Testis (tissue), 2 donors: ENCODE measurements around the gene NOX3.

Experiments used
- POLR2A ChIP-seq: fragments of 450-650 bp; IDR thresholded peaks from one replicate; pipeline ENCODE4 v1.6.1; 2017; ENCODE audit warnings: antibody characterized with exemption, mild to moderate bottlenecking, moderate library complexity
- TF ChIP-seq, protein P1 (sequence below), 3 experiments: fragments of 450-650 bp in 2 of 3; fragments of 200-600 bp in 1 of 3; sonication (generic) in 1 of 3; IDR thresholded peaks; one replicate each; pipeline ENCODE4 v1.5.1; 2016 to 2019; ENCODE audit warnings: antibody characterized with exemption in 3 of 3, mild to moderate bottlenecking in 2 of 3, moderate library complexity in 1 of 3

DNA sequence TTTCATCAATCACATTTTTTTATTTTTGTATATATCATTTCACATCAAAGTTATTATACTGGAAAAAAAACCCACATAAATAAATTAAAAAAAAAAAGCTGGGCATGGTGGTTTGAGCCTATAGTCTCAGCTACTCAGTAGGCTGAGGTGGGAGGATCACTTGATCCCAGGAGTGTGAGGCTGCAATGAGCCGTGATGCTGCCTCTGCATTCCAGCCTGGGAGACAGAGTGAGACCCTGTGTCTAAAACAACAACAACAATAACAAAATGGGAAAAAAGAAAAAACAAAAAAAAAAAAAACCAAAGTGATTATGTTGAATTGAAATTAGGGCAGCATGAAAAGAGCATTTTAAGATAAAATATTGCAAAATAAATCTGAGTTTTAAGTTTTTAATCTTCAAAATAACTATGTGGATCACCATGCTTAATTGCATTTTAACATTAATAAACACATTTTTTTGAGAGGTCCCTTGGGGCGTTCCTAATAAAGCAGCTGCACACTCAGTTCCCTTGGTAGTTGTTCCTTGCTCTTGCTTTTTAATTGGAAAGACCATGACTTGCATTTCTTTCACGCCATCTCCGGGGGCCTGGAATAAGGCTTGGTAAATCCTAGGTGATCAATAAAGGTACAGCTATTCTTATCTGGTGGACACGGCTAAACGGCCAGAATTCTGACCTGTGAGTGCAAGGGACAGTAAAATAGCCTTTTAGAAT, 15.1 kb downstream of the NOX3 start:
- TF ChIP-seq POLR2A = no peak
- TF ChIP-seq, protein P1, sequence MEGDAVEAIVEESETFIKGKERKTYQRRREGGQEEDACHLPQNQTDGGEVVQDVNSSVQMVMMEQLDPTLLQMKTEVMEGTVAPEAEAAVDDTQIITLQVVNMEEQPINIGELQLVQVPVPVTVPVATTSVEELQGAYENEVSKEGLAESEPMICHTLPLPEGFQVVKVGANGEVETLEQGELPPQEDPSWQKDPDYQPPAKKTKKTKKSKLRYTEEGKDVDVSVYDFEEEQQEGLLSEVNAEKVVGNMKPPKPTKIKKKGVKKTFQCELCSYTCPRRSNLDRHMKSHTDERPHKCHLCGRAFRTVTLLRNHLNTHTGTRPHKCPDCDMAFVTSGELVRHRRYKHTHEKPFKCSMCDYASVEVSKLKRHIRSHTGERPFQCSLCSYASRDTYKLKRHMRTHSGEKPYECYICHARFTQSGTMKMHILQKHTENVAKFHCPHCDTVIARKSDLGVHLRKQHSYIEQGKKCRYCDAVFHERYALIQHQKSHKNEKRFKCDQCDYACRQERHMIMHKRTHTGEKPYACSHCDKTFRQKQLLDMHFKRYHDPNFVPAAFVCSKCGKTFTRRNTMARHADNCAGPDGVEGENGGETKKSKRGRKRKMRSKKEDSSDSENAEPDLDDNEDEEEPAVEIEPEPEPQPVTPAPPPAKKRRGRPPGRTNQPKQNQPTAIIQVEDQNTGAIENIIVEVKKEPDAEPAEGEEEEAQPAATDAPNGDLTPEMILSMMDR (IDR thresholded peaks at IDR 0.05) = no peak
